SJCRH30 (cell line): ENCODE data around the gene SGMS1. TPM values are rescaled to one million over a fixed set of nuclear protein-coding genes. Genes with fewer than 3 reads are reported as not detected.
"Not testable (repeated sequence)": the region's sequence is repeated elsewhere in the genome, so short reads cannot be mapped to it uniquely, and the experiment has no call there.

Source experiments
- DNase-seq, 2 experiments: peaks; one replicate each; pipeline ENCODE4 v3.0.0-alpha.2; 2015 to 2020
- H3K27ac ChIP-seq: fragments of 250-450 bp; sonication (Bioruptor Pico); 2 replicates; pipeline ENCODE4 v1.5.1; 2020; ENCODE audit warnings: mild to moderate bottlenecking, moderate library complexity
- H3K27me3 ChIP-seq: fragments of 250-450 bp; sonication (Bioruptor Pico); 2 replicates; pipeline ENCODE4 v1.5.1; 2020; ENCODE audit warnings: mild to moderate bottlenecking, moderate library complexity
- H3K36me3 ChIP-seq: fragments of 250-450 bp; sonication (Bioruptor Pico); 2 replicates; pipeline ENCODE4 v1.5.1; 2020; ENCODE audit warnings: mild to moderate bottlenecking, moderate library complexity
- H3K4me1 ChIP-seq: fragments of 250-450 bp; sonication (Bioruptor Pico); 2 replicates; pipeline ENCODE4 v1.5.1; 2020; ENCODE audit warnings: mild to moderate bottlenecking, moderate library complexity
- H3K4me3 ChIP-seq: fragments of 250-450 bp; sonication (Bioruptor Pico); 2 replicates; pipeline ENCODE4 v1.5.1; 2020; ENCODE audit warnings: mild to moderate bottlenecking, moderate library complexity
- H3K9me3 ChIP-seq: fragments of 250-450 bp; sonication (Bioruptor Pico); replicated peaks from 2 replicates; pipeline ENCODE4 v1.5.1; 2020; ENCODE audit warnings: mild to moderate bottlenecking, moderate library complexity
- total RNA-seq: library from RNA; depleted of rRNA; stranded (reverse); fragments of >200 nt; shearing (Covaris generic); gene quantifications from 2 replicates; pipeline ENCODE4 v1.2.3, GENCODE V29; 2014

Gene SGMS1
- total RNA-seq, 1 experiment from 2014 or later, result 13.4 TPM

DNA sequence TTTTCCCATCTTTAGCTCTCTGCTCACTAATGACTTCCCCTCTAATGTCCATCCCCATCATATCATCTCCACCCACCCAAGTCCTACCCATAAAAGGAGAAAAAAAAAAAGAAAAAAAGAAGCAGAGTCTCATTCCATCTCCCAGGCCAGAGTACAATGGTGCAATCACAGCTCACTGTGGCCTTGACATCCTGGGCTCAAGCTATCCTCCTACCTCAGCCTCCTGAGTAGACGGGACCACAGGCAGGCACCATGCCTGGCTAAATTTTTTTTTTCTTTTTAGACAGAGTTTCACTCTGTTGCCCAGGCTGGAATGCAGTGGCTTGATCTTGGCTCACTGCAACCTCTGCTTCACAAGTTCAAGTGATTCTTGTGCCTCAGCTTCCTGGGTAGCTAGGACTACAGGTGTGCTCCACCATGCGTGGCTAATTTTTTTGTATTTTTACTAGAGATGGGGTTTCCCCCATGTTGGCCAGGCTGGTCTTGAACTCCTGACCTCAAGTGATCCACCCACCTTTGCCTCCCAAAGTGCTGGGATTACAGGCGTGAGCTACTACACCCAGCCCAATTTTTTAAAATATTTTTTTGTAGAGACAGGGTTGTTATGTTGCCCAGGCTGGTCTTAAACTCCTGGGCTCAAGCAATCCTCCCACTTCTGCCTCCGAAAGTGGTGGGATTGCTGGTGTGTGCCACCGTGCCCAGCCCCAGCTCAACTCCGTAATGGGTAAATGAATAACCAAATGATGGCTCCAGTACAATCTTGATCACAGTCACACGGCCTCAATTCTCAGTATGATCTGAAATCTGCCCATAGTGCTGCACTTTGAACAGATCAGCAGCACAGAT lies 24.6 kb upstream of the SGMS1 start:
- Histone ChIP-seq H3K4me1 (no peaks in the 10 kb centered on the region), H3K36me3 (no peaks in the 10 kb centered on the region), H3K4me3 (no peak overlapping the region), H3K27me3 (no peaks in the 10 kb centered on the region), H3K27ac (no peak overlapping the region), H3K9me3 (no peaks in the 10 kb centered on the region)
- DNase-seq, result no peak

DNA sequence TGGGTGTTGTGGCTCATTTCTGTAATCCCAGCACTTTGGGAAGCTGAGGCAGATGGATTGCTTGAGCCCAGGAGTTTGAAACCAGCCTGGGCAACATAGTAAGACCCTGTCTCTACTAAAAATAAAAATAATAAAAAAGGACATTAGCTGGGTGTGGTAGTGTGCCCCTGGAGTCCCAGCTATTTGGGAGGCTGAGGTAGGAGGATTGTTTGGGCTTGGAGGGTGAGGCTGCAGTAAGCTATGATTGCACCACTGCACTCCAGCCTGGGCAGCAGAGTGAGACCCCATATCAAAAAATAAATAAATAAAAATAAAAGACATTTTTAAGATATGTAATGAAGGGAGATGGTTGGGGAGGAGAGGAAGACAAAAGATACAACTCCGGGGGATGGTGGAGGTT lies 23.6 kb upstream of the SGMS1 start:
- not testable (repeated sequence) for H3K27ac ChIP-seq, H3K4me1 ChIP-seq, H3K36me3 ChIP-seq, H3K9me3 ChIP-seq, H3K4me3 ChIP-seq, DNase-seq, H3K27me3 ChIP-seq

- Histone ChIP-seq H3K27me3 (no peaks in the 10 kb centered on the region), H3K36me3 (no peaks in the 10 kb centered on the region), H3K9me3 (no peaks in the 10 kb centered on the region), H3K4me3 (no peak overlapping the region), H3K4me1 (no peaks in the 10 kb centered on the region), H3K27ac (no peak overlapping the region)
- no peak for DNase-seq
These were observed 21.5 kb upstream of the SGMS1 start for GRCh38 chr10:50645236-50645635.

GRCh38 chr10:50641626-50642025 lies 17.9 kb upstream of the SGMS1 start:
- no peak for DNase-seq
- H3K27ac ChIP-seq, result no peak overlapping the region
- no peaks in the 10 kb centered on the region for H3K27me3 ChIP-seq
- no peaks in the 10 kb centered on the region for H3K9me3 ChIP-seq
- no peaks in the 10 kb centered on the region for H3K4me1 ChIP-seq
- H3K4me3 ChIP-seq, result no peak overlapping the region
- H3K36me3 ChIP-seq, result no peaks in the 10 kb centered on the region

DNA sequence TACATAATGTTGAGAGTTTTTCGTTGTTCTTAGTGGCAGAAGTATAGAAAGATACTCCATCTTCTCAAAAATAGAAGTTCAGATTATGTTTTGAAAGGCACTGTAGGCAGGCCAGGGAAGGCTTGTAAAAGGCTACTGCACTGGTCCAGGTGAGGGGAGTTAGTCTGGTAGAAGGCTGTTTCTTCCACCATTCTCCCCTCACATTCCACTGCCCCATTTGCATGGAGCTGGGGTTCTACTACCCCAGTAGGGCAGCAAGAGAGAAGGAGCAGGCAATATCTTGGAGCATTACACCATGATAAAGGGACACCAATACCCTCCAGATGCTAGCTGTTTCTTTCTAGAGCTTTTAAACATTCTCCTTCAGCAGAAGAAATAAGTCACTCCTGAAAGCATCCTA lies 16.5 kb upstream of the SGMS1 start:
- H3K36me3 ChIP-seq, result no peaks in the 10 kb centered on the region
- no peak overlapping the region for H3K27ac ChIP-seq
- no peak for DNase-seq
- H3K27me3 ChIP-seq, result no peaks in the 10 kb centered on the region
- H3K4me3 ChIP-seq, result no peak overlapping the region
- no peaks in the 10 kb centered on the region for H3K4me1 ChIP-seq
- no peaks in the 10 kb centered on the region for H3K9me3 ChIP-seq

GRCh38 chr10:50636618-50637579 lies 13.1 kb upstream of the SGMS1 start:
- DNase-seq, result no peak
- no peaks in the 10 kb centered on the region for H3K9me3 ChIP-seq

DNA sequence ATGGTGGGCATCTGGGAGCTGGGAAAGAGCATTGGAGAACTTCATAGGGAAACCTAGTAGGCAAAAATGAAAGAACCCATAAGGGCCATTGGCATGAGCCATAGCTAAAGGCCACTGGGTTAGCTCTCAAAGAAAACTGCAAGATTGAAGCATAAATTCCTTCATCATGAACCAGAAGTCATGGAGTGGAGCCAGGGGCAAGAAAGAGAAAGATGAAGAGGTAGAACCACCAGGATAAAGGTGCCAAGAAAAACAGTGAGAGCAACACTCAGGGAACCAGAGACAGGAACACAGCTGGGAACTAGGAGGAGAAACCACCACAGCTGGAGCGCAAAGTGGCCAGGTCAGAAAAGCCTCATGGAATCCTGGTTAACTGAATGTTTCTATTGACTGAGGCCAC lies 11.5 kb upstream of the SGMS1 start:
- no peak overlapping the region for H3K4me3 ChIP-seq
- H3K9me3 ChIP-seq, result no peaks in the 10 kb centered on the region
- no peaks in the 10 kb centered on the region for H3K4me1 ChIP-seq
- no peaks in the 10 kb centered on the region for H3K36me3 ChIP-seq
- H3K27me3 ChIP-seq, result no peaks in the 10 kb centered on the region
- no peak for DNase-seq
- H3K27ac ChIP-seq, result no peak overlapping the region

More at GRCh38 chr10:50636618-50637579, 13.1 kb upstream of the SGMS1 start:
- no peaks in the 10 kb centered on the region for H3K36me3 ChIP-seq
- no peak overlapping the region for H3K4me3 ChIP-seq
- H3K27me3 ChIP-seq, result no peaks in the 10 kb centered on the region
- H3K27ac ChIP-seq, result no peak overlapping the region
- H3K4me1 ChIP-seq, result no peaks in the 10 kb centered on the region

DNA sequence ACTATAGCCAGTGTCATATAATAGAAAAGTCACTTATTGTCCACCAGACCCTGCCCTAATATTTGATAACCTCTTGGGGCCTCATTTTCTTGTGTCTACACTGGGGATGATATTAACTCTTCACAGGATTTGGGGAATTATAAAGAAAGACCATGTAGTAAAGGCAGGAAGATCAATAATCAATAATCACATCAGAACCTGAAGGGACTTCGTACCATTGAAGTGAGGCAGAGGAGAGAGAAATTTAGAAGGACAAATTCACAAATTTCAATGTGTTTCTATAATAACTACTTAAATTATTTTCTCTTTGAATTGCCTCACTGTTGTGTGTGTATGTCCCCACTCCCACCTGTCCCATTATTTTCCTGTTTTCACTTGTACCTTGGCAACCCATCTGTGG lies 10.7 kb upstream of the SGMS1 start:
- no peaks in the 10 kb centered on the region for H3K36me3 ChIP-seq
- no peak overlapping the region for H3K27ac ChIP-seq
- no peaks in the 10 kb centered on the region for H3K9me3 ChIP-seq
- H3K4me1 ChIP-seq, result no peaks in the 10 kb centered on the region
- no peaks in the 10 kb centered on the region for H3K27me3 ChIP-seq
- no peak for DNase-seq
- H3K4me3 ChIP-seq, result no peak overlapping the region

- Histone ChIP-seq H3K27me3 (no peaks in the 10 kb centered on the region), H3K36me3 (no peaks in the 10 kb centered on the region), H3K27ac (no peak overlapping the region), H3K9me3 (no peaks in the 10 kb centered on the region), H3K4me1 (no peaks in the 10 kb centered on the region; the same call in 1 of the 2 replicates), H3K4me3 (no peak overlapping the region)
- no peak for DNase-seq
These were observed 7.3 kb upstream of the SGMS1 start for GRCh38 chr10:50631052-50631451.

- Histone ChIP-seq H3K4me1 (no peaks in the 10 kb centered on the region; the same call in 1 of the 2 replicates), H3K27me3 (no peaks in the 10 kb centered on the region), H3K4me3 (no peak overlapping the region), H3K36me3 (no peaks in the 10 kb centered on the region), H3K27ac (no peak overlapping the region), H3K9me3 (no peaks in the 10 kb centered on the region)
- DNase-seq, result no peak
These were observed 5.9 kb upstream of the SGMS1 start for GRCh38 chr10:50629495-50630122.

- H3K4me3 ChIP-seq, result no peak overlapping the region
- no peaks in the 10 kb centered on the region for H3K9me3 ChIP-seq
- no peak overlapping the region for H3K27ac ChIP-seq
- no peak for DNase-seq
- H3K36me3 ChIP-seq, result no peaks in the 10 kb centered on the region
- H3K27me3 ChIP-seq, result no peaks in the 10 kb centered on the region
- no peaks in the 10 kb centered on the region; the same call in 1 of the 2 replicates for H3K4me1 ChIP-seq
These were observed 4.1 kb upstream of the SGMS1 start for GRCh38 chr10:50627896-50628295.

DNA sequence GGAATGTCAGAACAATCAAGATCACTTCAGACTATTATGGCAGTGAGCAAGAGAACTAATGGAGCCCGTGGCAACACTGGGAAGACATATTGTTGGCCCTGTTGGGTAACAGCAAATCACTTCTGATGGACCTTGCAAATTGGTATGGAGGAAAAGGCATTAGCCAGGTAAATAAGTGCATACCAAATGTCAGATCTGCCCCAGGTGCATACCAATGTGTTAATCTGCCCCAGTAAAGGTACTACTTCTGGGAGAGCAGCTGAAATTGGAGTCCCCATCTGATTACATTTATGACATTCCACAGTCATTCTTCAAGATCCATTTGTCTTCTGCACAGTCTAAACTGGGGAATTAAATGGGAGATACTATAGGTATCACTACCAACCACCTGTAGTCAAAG lies 3.7 kb upstream of the SGMS1 start:
- Histone ChIP-seq H3K9me3 (no peaks in the 10 kb centered on the region), H3K36me3 (no peaks in the 10 kb centered on the region), H3K4me1 (no peaks in the 10 kb centered on the region; the same call in 1 of the 2 replicates), H3K27me3 (no peaks in the 10 kb centered on the region), H3K27ac (no peak overlapping the region), H3K4me3 (no peak overlapping the region)
- no peak for DNase-seq

DNA sequence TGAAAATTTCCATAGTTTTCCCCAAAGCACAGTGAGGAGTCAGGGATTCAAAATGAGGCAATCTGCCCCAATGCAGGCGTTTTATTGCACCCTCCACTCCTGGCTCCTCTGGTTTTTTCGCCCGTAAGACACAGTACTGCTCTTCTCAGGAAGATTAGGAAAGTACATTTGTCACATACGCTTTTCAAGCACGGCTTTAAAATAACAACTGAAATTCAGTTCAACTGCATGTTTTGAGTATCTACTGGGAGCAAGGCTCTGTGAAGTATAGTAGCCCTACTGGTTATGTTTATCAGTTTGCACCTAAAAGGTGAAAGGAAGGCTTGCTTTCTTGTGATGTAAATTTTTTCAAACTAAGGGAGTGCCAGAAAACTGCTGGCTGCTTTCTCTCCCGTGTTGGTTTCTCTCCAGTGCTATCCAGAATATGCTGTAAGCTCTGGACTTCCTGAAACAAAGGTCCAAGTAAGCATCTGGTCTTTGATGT lies 1.9 kb upstream of the SGMS1 start:
- DNase-seq, result no peak
- no peaks in the 10 kb centered on the region for H3K36me3 ChIP-seq

GRCh38 chr10:50624866-50625501 lies 1.2 kb upstream of the SGMS1 start:
- H3K27ac ChIP-seq, result peak overlapping the region; percentile 84
- H3K36me3 ChIP-seq, result no peaks in the 10 kb centered on the region
- H3K4me1 ChIP-seq, result no peaks in the 10 kb centered on the region; the same call in 1 of the 2 replicates
- H3K4me3 ChIP-seq, result peak overlapping the region; percentile 74
- no peaks in the 10 kb centered on the region for H3K27me3 ChIP-seq
- DNase-seq, result peak; percentile 67 to 73
- H3K9me3 ChIP-seq, result no peaks in the 10 kb centered on the region

More for the DNA sequence above, 1.9 kb upstream of the SGMS1 start:
- peak overlapping the region; percentile 84; the same call in 1 of the 2 replicates for H3K27ac ChIP-seq
- no peaks in the 10 kb centered on the region for H3K27me3 ChIP-seq
- no peaks in the 10 kb centered on the region; the same call in 1 of the 2 replicates for H3K4me1 ChIP-seq
- H3K4me3 ChIP-seq, result peak overlapping the region; percentile 74
- no peaks in the 10 kb centered on the region for H3K9me3 ChIP-seq
